GM21381 (cell line): ENCODE results near the gene ZNF593.

Experiments
- ATAC-seq: cut with Tn5 transposase; IDR thresholded peaks from one replicate; pipeline ENCODE4 v1.9.1; 2021; ENCODE audit warnings: mild to moderate bottlenecking, moderate library complexity; ENCODE audit not compliant: unreplicated experiment

The ZNF593 gene

GRCh38 chr1:26169669-26170471 lies at the start of gene ZNF593:
Gene ZNF593 (plus strand): TSS chr1:26169908. CDS start chr1:26169984, 76 bp downstream.
- peak; percentile 85 for ATAC-seq

- no peak for ATAC-seq
These were observed 47.6 kb upstream of the ZNF593 start for GRCh38 chr1:26121854-26122773.

- no peak for ATAC-seq
These were observed 46.4 kb upstream of the ZNF593 start for GRCh38 chr1:26122988-26123973.

GRCh38 chr1:26124418-26125331 lies 45.0 kb upstream of the ZNF593 start:
- ATAC-seq: no peak

GRCh38 chr1:26125382-26125781 lies 44.3 kb upstream of the ZNF593 start:
- no peak for ATAC-seq

- no peak for ATAC-seq
These were observed 43.8 kb upstream of the ZNF593 start for GRCh38 chr1:26125946-26126320.

- peak; percentile 89 for ATAC-seq
These were observed 43.2 kb upstream of the ZNF593 start for GRCh38 chr1:26126321-26127084.

GRCh38 chr1:26127235-26128163 lies 42.2 kb upstream of the ZNF593 start:
- no peak for ATAC-seq

- no peak for ATAC-seq
These were observed 39.9 kb upstream of the ZNF593 start for GRCh38 chr1:26129778-26130177.

GRCh38 chr1:26130695-26131094 lies 39.0 kb upstream of the ZNF593 start:
- no peak for ATAC-seq

- no peak for ATAC-seq
These were observed 37.4 kb upstream of the ZNF593 start for GRCh38 chr1:26132128-26132833.

- ATAC-seq: no peak
These were observed 36.9 kb upstream of the ZNF593 start for GRCh38 chr1:26132834-26133167.

GRCh38 chr1:26134466-26134865 lies 35.2 kb upstream of the ZNF593 start:
- no peak for ATAC-seq

GRCh38 chr1:26138974-26139558 lies 30.6 kb upstream of the ZNF593 start:
- ATAC-seq: no peak

- no peak for ATAC-seq
These were observed 27.5 kb upstream of the ZNF593 start for GRCh38 chr1:26142159-26142558.

- ATAC-seq: no peak
These were observed 24.4 kb upstream of the ZNF593 start for GRCh38 chr1:26145041-26145959.
